Kidney (tissue), 14 donors: Measurements from ENCODE around the gene GOLGA5. TPM values are rescaled to one million over a fixed set of nuclear protein-coding genes. Genes with fewer than 3 reads are reported as not detected.

Experiments
- DNase-seq, 5 donors: peaks; one replicate each; pipeline ENCODE4 v3.0.0-alpha.2; 2013 to 2020
- FAIRE-seq: peaks from 2 replicates; lab custom pipeline; 2012; peaks lifted over from hg19 to GRCh38; lab: Jason Lieb, UNC
- H3K27ac ChIP-seq, 2 donors: one replicate each; pipeline ENCODE4 v1.7.0; 2013; ENCODE audit warnings: low read depth in 2 of 2, low read length in 2 of 2, inconsistent platforms in 1 of 2
- H3K27me3 ChIP-seq: one replicate; pipeline ENCODE4 v1.7.1; 2013; ENCODE audit warnings: low read length, inconsistent platforms; ENCODE audit not compliant: control insufficient read depth, insufficient read depth
- H3K36me3 ChIP-seq, 3 donors: one replicate each; pipeline versions ENCODE4 v1.7.0 to v1.7.1; 2013; ENCODE audit warnings: low read length in 3 of 3, control low read depth in 1 of 3, inconsistent platforms in 1 of 3; ENCODE audit not compliant: insufficient read depth in 3 of 3, control insufficient read depth in 2 of 3
- H3K4me1 ChIP-seq, 3 donors: one replicate each; pipeline versions ENCODE4 v1.7.0 to v1.7.1; 2013; ENCODE audit warnings: low read length in 3 of 3, inconsistent platforms in 1 of 3, low read depth in 1 of 3; ENCODE audit not compliant: control insufficient read depth in 2 of 3, insufficient read depth in 2 of 3
- H3K4me3 ChIP-seq, 3 donors: one replicate each; pipeline versions ENCODE4 v1.7.0 to v1.8.1; 2013; ENCODE audit warnings: low read length in 3 of 3, control low read depth in 1 of 3, inconsistent platforms in 1 of 3
- H3K9ac ChIP-seq, 3 donors: one replicate each; pipeline versions ENCODE4 v1.7.0 to v1.7.1; 2013; ENCODE audit warnings: low read length in 3 of 3, control low read depth in 1 of 3, inconsistent platforms in 1 of 3
- H3K9me3 ChIP-seq, 3 donors: one replicate each; pipeline versions ENCODE4 v1.7.0 to v1.7.1; 2013; ENCODE audit warnings: low read length in 3 of 3, control low read depth in 1 of 3, inconsistent platforms in 1 of 3; ENCODE audit not compliant: control insufficient read depth in 2 of 3, insufficient read depth in 1 of 3
- intact Hi-C: fragments of 100-400 bp; cut with DNase I; formaldehyde crosslinking; loops from one replicate; pipeline ENCODE4 v1.11.1; 2022
- polyA plus RNA-seq: library from polyadenylated mRNA; stranded (reverse); fragments of 350-450 nt; fragmentation: Illumina TruSeq; extraction: RNeasy Lipid Tissue Mini Kit (QIAGEN cat#74804); gene quantifications from one replicate; pipeline ENCODE4 v1.2.3, GENCODE V29; 2014; ENCODE audit warnings: low read depth, low replicate concordance; ENCODE audit not compliant: insufficient read depth
- total RNA-seq: library from RNA; stranded (reverse); fragmentation: NEBNext Ultra II Directional; extraction: Animal tissue kit (Norgen Biotek cat#: 25700); gene quantifications from one replicate; pipeline ENCODE4 v1.2.1, GENCODE V29; 2021
- TF ChIP-seq, protein P1 (sequence below): IDR thresholded peaks from 3 replicates; pipeline ENCODE4 v1.5.1; 2012; ENCODE audit warnings: mild to moderate bottlenecking, moderate library complexity, borderline replicate concordance; ENCODE audit not compliant: insufficient read depth; ENCODE audit errors: extremely low read depth
- donor health status: control.
- donor health status: control.
- donor health status: control.
- donor health status: control.
- donor health status: control.
- donor health status: DM: yes; HTN: yes; CAD: no.
- donor health status: Normal renal cell carcinoma (clear cell type).

GOLGA5 gene
- total and polyA plus RNA-seq, 2 donors from 2014 or later: 27.7 to 33.7 TPM

DNA sequence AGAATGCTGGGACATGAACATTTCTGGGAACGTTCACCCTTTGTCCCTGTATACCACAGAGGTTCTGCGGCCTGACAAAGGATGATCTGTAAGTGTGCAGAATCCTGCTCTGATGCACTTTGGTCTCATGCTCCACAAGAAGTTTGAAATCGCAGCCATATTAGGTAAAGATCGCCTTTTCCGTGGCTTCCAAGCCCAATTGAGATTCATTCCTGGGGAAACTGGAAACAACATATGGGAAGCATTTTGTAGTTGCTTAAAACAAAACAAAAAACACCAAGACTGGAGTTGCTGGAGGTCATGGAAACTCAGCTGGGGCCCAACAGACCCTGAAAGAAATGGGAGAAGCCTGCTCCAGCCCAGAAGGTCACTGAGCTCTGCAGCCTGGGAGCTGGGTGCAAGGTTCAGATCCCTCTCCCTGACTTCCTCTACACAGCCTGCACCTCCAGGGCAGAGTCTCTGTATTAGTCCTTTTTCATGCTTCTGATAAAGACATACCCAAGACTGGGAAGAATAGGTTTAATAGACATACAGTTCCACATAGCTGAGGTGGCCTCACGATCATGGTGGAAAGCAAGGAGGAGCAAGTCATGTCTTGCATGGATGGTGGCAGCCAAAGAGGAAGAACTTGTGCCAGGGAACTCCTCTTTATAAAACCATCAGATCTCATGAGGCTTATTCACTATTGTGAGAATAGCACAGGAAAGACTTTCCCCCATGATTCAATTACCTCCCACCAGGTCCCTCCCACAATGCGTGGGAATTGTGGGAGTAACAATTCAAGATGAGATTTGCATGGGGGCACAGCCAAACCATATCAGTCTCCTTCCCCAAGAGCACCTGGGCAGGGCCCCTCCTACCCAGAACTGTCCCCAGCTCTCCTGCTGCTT lies 68.0 kb downstream of the GOLGA5 start:
- Histone ChIP-seq H3K27ac (no peak overlapping the region), H3K27me3 (no peaks in the 10 kb centered on the region), H3K4me3 (no peak overlapping the region), H3K9me3 (no peaks in the 10 kb centered on the region), H3K4me1 (no peaks in the 10 kb centered on the region), H3K36me3 (no peaks in the 10 kb centered on the region), H3K9ac (no peak overlapping the region)
- DNase-seq (no peak), FAIRE-seq (no peak)
- TF ChIP-seq, protein P1, sequence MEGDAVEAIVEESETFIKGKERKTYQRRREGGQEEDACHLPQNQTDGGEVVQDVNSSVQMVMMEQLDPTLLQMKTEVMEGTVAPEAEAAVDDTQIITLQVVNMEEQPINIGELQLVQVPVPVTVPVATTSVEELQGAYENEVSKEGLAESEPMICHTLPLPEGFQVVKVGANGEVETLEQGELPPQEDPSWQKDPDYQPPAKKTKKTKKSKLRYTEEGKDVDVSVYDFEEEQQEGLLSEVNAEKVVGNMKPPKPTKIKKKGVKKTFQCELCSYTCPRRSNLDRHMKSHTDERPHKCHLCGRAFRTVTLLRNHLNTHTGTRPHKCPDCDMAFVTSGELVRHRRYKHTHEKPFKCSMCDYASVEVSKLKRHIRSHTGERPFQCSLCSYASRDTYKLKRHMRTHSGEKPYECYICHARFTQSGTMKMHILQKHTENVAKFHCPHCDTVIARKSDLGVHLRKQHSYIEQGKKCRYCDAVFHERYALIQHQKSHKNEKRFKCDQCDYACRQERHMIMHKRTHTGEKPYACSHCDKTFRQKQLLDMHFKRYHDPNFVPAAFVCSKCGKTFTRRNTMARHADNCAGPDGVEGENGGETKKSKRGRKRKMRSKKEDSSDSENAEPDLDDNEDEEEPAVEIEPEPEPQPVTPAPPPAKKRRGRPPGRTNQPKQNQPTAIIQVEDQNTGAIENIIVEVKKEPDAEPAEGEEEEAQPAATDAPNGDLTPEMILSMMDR: no peak
- intact Hi-C loops: no loop called here

DNA sequence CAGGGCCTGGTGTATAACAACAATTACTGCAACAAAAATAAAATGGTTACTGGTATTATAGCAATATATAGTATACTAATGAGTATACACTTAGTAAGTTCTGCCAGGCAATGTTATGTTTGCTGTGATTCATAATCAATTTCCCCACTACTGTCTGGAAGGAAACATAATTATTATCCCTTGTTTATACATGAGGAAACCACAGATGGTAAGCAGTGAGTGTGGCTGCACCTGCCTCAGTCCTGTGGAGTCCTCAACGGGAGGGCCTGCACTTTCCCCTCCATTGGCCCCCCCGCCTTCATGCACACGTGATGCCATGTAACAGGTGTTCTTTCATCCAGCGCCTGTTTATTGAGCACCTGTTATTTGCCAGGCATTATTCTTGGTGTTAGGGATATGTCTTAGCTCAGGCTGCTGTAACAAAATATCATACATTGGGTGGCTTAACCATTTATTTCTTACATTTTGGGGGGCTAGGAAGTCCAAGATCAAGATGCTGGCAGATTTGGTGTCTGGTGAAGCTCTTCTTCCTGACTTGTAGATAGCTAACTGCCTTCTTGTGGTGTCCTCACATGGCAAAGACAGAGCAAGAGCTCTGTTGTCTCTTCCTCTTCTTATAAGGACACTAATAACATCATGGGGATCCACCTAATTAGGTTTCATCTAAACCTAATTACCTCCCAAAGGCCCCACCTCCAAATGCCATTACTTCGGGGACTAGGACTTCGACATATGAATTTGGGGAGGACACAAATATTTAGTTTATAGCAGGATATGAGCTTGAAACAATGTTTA lies 69.4 kb downstream of the GOLGA5 start:
- Histone ChIP-seq H3K27ac (no peak overlapping the region), H3K4me3 (no peak overlapping the region), H3K36me3 (no peaks in the 10 kb centered on the region), H3K4me1 (no peaks in the 10 kb centered on the region), H3K27me3 (no peaks in the 10 kb centered on the region), H3K9me3 (no peaks in the 10 kb centered on the region), H3K9ac (no peak overlapping the region)
- DNase-seq (no peak), FAIRE-seq (no peak)
- TF ChIP-seq, protein P1: no peak
- intact Hi-C loops: no loop called here

DNA sequence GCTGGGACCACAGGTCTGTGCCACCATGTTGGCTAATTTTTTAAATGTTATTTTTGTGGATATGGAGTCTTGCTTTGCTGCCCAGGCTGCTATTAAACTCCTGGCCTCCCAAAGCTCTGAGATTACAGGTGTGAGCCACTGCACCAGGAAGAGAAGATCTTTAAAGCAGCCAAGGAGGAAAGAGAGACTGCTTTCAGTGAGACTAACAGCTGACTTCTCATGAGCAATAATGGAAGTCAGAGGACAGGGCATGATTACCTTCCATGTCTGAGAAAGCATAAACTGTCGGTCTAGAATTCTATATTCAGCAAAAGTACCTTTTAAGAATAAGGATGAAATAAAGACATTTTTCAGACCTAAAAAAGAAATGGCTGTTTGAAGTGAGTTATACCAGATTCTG lies 71.6 kb downstream of the GOLGA5 start:
- Histone ChIP-seq H3K4me1 (no peaks in the 10 kb centered on the region), H3K27me3 (no peaks in the 10 kb centered on the region), H3K36me3 (no peaks in the 10 kb centered on the region), H3K4me3 (no peak overlapping the region), H3K9ac (no peak overlapping the region), H3K9me3 (no peaks in the 10 kb centered on the region), H3K27ac (no peak overlapping the region)
- TF ChIP-seq, protein P1: no peak
- intact Hi-C loops: no loop called here
- DNase-seq: no peak
- no peak for FAIRE-seq
